ENCODE measurements around the gene VAMP2. TPM values are rescaled to one million over a fixed set of nuclear protein-coding genes. Genes with fewer than 3 reads are reported as not detected.

The VAMP2 gene
- total and polyA plus RNA-seq, 5 donors = 50.2 to 74.9 (median 69.9) TPM

DNA sequence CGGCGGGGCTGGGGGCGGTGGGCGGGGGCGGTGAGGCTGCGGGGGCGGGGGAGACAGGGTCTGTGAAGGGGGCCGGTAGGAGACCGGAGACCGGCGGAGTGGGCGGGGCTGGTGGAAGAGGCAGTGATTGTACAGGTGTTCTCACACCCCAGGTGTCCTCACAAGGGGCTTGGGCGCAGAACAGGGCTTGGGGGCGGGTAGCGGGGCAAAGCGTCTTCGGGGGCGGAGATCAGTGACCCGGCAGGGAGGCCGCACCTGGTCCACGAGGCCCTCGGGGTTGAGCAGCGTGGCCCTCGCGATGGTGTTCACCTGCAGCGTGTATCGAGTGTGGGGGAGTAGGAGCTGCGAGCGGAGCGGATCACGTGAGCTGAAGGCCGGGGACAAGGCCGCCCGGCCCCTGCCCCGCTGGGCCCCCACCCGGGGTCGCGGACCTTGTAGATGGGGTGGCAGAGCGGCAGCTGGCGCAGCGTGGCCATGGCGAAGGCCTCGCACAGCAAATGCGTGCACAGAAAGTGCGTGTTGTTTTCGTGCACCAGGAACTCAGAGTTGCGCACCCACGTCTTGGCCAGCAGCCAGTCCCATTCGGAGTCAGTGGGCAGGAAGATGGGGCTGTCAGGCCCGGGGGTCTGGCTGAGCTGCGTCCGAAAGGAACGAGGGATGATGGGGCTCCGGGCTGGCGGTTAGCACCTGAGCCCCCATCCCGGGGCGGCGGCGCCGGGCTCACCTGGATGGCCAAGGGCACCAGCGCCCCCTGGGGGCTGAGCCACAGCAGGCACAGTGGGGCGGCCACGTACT is 52.9 kb downstream of the VAMP2 start:
- intact Hi-C loops (cut with DNase I) = no loop called here
- Histone ChIP-seq H3K27ac (ENCODE audit: low read length) (no peak overlapping the region), H3K9me3 (ENCODE audit: control insufficient read depth, low read length) (no peaks in the 10 kb centered on the region), H3K4me3 (ENCODE audit: low read length) (peak overlapping the region; percentile 9), H3K27me3 (ENCODE audit: control insufficient read depth, insufficient read depth) (no peaks in the 10 kb centered on the region), H3K4me1 (ENCODE audit: control insufficient read depth, insufficient read depth, low read length) (no peaks in the 10 kb centered on the region)
- ATAC-seq (peak; percentile 72 to 74), DNase-seq (peak; percentile 58 to 84 (median 83))
- 14% methylated on average over 63 of the region's 63 CpGs for WGBS

Small RNAs within 50 kb of the gene (microRNA-seq; reads per million reads assigned to microRNA genes)
- gene MIR4521 = 15.5 to 81.2 reads per million in 2 donors
- 1.1 to 2.5 reads per million in 2 donors for gene MIR6883

Other genes starting within 250 kb of the VAMP2 start
- 1 to 10 TPM in 3 of 4 donors, under 1 TPM in 1; 0.89 to 2.1 (median 1.5) TPM for gene RNF227, start 246.7 kb downstream of the VAMP2 start, total RNA-seq
- gene RNF227, start 246.7 kb downstream of the VAMP2 start, polyA plus RNA-seq = 1.5 TPM
- 1 to 10 TPM in 1 of 4 donors, under 1 TPM in 3; 0.60 to 1.2 (median 0.70) TPM for gene KCNAB3, start 233.1 kb downstream of the VAMP2 start, total RNA-seq
- gene KCNAB3, start 233.1 kb downstream of the VAMP2 start, polyA plus RNA-seq = 0.50 TPM
- 100 to 1,000 TPM in 3 of 4 donors, 10 to 100 TPM in 1; 73.4 to 109 (median 104) TPM for gene TRAPPC1, start 231.0 kb downstream of the VAMP2 start, total RNA-seq
- gene TRAPPC1, start 231.0 kb downstream of the VAMP2 start, polyA plus RNA-seq = 135 TPM
- 10 to 100 TPM in 3 of 4 donors, 1 to 10 TPM in 1; 9.6 to 14.6 (median 10.4) TPM for gene CNTROB, start 230.7 kb downstream of the VAMP2 start, total RNA-seq
- 9.6 TPM for gene CNTROB, start 230.7 kb downstream of the VAMP2 start, polyA plus RNA-seq
- under 1 TPM in 3 of 4 donors, not detected in 1; 0.23 to 0.85 (median 0.31) TPM for gene GUCY2D, start 160.3 kb downstream of the VAMP2 start, total RNA-seq
- gene GUCY2D, start 160.3 kb downstream of the VAMP2 start, polyA plus RNA-seq = 0.09 TPM
- gene ALOX15B, start 123.9 kb downstream of the VAMP2 start, total RNA-seq = under 1 TPM; 0.25 to 0.68 (median 0.46) TPM
- 0.54 TPM for gene ALOX15B, start 123.9 kb downstream of the VAMP2 start, polyA plus RNA-seq
- gene ALOX12B, start 75.2 kb downstream of the VAMP2 start, total RNA-seq = under 1 TPM in 1 of 4 donors, not detected in 3; 0.71 TPM
- not detected for gene ALOX12B, start 75.2 kb downstream of the VAMP2 start, polyA plus RNA-seq
- gene ALOXE3, start 44.4 kb downstream of the VAMP2 start, total RNA-seq = not detected
- not detected for gene ALOXE3, start 44.4 kb downstream of the VAMP2 start, polyA plus RNA-seq
- under 1 TPM; 0.62 to 0.76 (median 0.73) TPM for gene HES7, start 38.8 kb downstream of the VAMP2 start, total RNA-seq
- 0.25 TPM for gene HES7, start 38.8 kb downstream of the VAMP2 start, polyA plus RNA-seq
- 100 to 1,000 TPM in 3 of 4 donors, 10 to 100 TPM in 1; 96.2 to 150 (median 124) TPM for gene PER1, start 10.5 kb downstream of the VAMP2 start, total RNA-seq
- 110 TPM for gene PER1, start 10.5 kb downstream of the VAMP2 start, polyA plus RNA-seq
- gene TMEM107, start 13.4 kb upstream of the VAMP2 start, total RNA-seq = 10 to 100 TPM in 2 of 4 donors, 1 to 10 TPM in 2; 7.1 to 11.4 (median 9.2) TPM
- 7.2 TPM for gene TMEM107, start 13.4 kb upstream of the VAMP2 start, polyA plus RNA-seq
- 1 to 10 TPM; 7.0 to 9.9 (median 9.6) TPM for gene BORCS6, start 27.2 kb upstream of the VAMP2 start, total RNA-seq
- gene BORCS6, start 27.2 kb upstream of the VAMP2 start, polyA plus RNA-seq = 7.3 TPM
- 1 to 10 TPM in 2 of 4 donors, not detected in 2; 1.1 to 1.3 TPM for gene AURKB, start 47.6 kb upstream of the VAMP2 start, total RNA-seq
- 0.45 TPM for gene AURKB, start 47.6 kb upstream of the VAMP2 start, polyA plus RNA-seq
- gene CTC1, start 85.1 kb upstream of the VAMP2 start, total RNA-seq = 10 to 100 TPM; 12.8 to 21.1 (median 17.2) TPM
- gene CTC1, start 85.1 kb upstream of the VAMP2 start, polyA plus RNA-seq = 12.4 TPM
- 10 to 100 TPM; 12.4 to 19.7 (median 15.7) TPM for gene PFAS, start 86.3 kb upstream of the VAMP2 start, total RNA-seq
- gene PFAS, start 86.3 kb upstream of the VAMP2 start, polyA plus RNA-seq = 7.5 TPM
- 10 to 100 TPM; 27.2 to 33.0 (median 30.0) TPM for gene RANGRF, start 125.7 kb upstream of the VAMP2 start, total RNA-seq
- 45.5 TPM for gene RANGRF, start 125.7 kb upstream of the VAMP2 start, polyA plus RNA-seq
- gene SLC25A35, start 132.5 kb upstream of the VAMP2 start, total RNA-seq = 1 to 10 TPM; 2.0 to 4.7 (median 3.0) TPM
- 5.2 TPM for gene SLC25A35, start 132.5 kb upstream of the VAMP2 start, polyA plus RNA-seq
- gene ARHGEF15, start 147.3 kb upstream of the VAMP2 start, total RNA-seq = 10 to 100 TPM; 10.1 to 18.2 (median 13.4) TPM
- 13.1 TPM for gene ARHGEF15, start 147.3 kb upstream of the VAMP2 start, polyA plus RNA-seq
- not detected for gene ODF4, start 176.9 kb upstream of the VAMP2 start, total RNA-seq
- gene ODF4, start 176.9 kb upstream of the VAMP2 start, polyA plus RNA-seq = not detected
- 1,000 to 10,000 TPM in 3 of 4 donors, 100 to 1,000 TPM in 1; 912 to 1,167 (median 1,065) TPM for gene RPL26, start 220.2 kb upstream of the VAMP2 start, total RNA-seq
- gene RPL26, start 220.2 kb upstream of the VAMP2 start, polyA plus RNA-seq = 2,058 TPM
- not detected for gene RNF222, start 234.9 kb upstream of the VAMP2 start, total RNA-seq
- not detected for gene RNF222, start 234.9 kb upstream of the VAMP2 start, polyA plus RNA-seq

Measured in right cardiac atrium (tissue), 5 donors.